Right cardiac atrium (tissue), 5 donors: ENCODE data around the gene TRANK1. TPM values are rescaled to one million over a fixed set of nuclear protein-coding genes. Genes with fewer than 3 reads are reported as not detected.
"Not testable (repeated sequence)": the region's sequence is repeated elsewhere in the genome, so short reads cannot be mapped to it uniquely, and the experiment has no call there.

Source experiments
- ATAC-seq, 2 donors: fragments of 200-7000 bp; cut with Tn5 transposase; one replicate each; pipeline versions ENCODE4 v1.8.0 to v1.9.1; 2020; ENCODE audit warnings: moderate library complexity in 2 of 2, mild to moderate bottlenecking in 1 of 2
- DNase-seq, 3 donors: peaks; one replicate each; pipeline ENCODE4 v3.0.0-alpha.2; 2020
- H3K27ac ChIP-seq: one replicate; pipeline ENCODE4 v1.5.1; 2013; ENCODE audit warnings: mild to moderate bottlenecking, low read length, control low read depth, moderate library complexity
- H3K27me3 ChIP-seq: one replicate; pipeline ENCODE4 v1.6.1; 2013; ENCODE audit not compliant: control insufficient read depth, insufficient read depth
- H3K4me1 ChIP-seq: one replicate; pipeline ENCODE4 v1.6.1; 2013; ENCODE audit warnings: low read length; ENCODE audit not compliant: control insufficient read depth, insufficient read depth
- H3K4me3 ChIP-seq: one replicate; pipeline ENCODE4 v1.5.1; 2013; ENCODE audit warnings: low read length, control low read depth
- H3K9me3 ChIP-seq: one replicate; pipeline ENCODE4 v1.6.1; 2013; ENCODE audit warnings: low read length; ENCODE audit not compliant: control insufficient read depth
- WGBS: extraction: QIAGEN DNeasy Blood & Tissue Kit; methylation state at CpG from one replicate; pipeline ENCODE4 v1.1.7; 2013; 5-methylcytosine and 5-hydroxymethylcytosine counted together
- intact Hi-C, 4 donors: fragments of 100-400 bp; cut with DNase I; formaldehyde crosslinking; loops; one replicate each; pipeline versions ENCODE4 v1.11.0 to v1.14.0; 2022 to 2023
- polyA plus RNA-seq: library from polyadenylated mRNA; stranded (reverse); fragments of 200-250 nt; gene quantifications from one replicate; pipeline ENCODE4 v1.2.3, GENCODE V29; 2013
- total RNA-seq, 4 donors: library from RNA; stranded (reverse); fragmentation: NEBNext Ultra II Directional; extraction: Animal tissue kit (Norgen Biotek cat#: 25700); gene quantifications; one replicate each; pipeline ENCODE4 v1.2.1, GENCODE V29; 2021
- donor health status: healthy with polysubstance abuse.
- donor health status: DM: no; HTN: yes; CAD: no.
- donor health status: DM: no; HTN: no; CAD: no.
- donor health status: DM: no; HTN: yes; CAD: no; lungs with severe emphysema.
- donor health status: DM: yes; HTN: yes; CAD: no.

Gene TRANK1
- total and polyA plus RNA-seq, 5 donors, result 4.6 to 13.2 (median 10.9) TPM

GRCh38 chr3:36911990-36912804 is 32.7 kb downstream of the TRANK1 start:
- Histone ChIP-seq H3K4me1 (peaks cover 2% of the 10 kb centered on the region), H3K4me3 (no peak overlapping the region), H3K9me3 (no peaks in the 10 kb centered on the region), H3K27me3 (no peaks in the 10 kb centered on the region), H3K27ac (no peak overlapping the region)
- WGBS, result 50% methylated on average over 4 of the region's 4 CpGs
- no peak for DNase-seq
- ATAC-seq, result peak; percentile 23 to 29
- intact Hi-C loops, result no loop called here

- Histone ChIP-seq H3K27ac (no peak overlapping the region), H3K27me3 (no peaks in the 10 kb centered on the region), H3K4me3 (no peak overlapping the region), H3K4me1 (peaks cover 2% of the 10 kb centered on the region), H3K9me3 (no peaks in the 10 kb centered on the region)
- ATAC-seq, result no peak
- intact Hi-C loops, result loop anchor here in 3 of 4 donors (5.0 to 10.0 kb wide), 2 partner anchors 45 to 48 kb away; no protein-coding TSS in a partner anchor
- DNase-seq, result no peak
- 96% methylated on average over 1 of the region's 1 CpG for WGBS
These were observed 35.2 kb downstream of the TRANK1 start for GRCh38 chr3:36909666-36910065.

DNA sequence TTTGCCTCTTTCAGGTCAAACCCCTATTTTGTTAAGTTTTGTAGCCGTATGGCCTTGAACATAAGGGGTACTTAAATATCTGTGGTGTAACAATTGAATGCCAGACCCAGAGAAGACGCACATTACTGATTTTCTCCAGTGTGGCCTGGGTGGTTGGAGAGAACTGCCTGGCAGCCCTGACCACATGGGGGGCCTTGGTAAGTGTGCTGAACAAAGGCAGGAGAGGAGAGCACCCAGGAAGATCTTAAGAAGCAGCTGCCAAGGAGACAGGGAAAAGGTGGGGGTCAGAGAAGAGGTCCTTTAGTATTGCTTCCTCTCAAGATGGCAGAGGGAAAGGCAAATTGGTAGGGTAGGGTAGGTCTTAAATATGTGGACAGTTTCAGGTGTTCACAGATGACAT is 35.7 kb downstream of the TRANK1 start:
- ATAC-seq, result no peak
- Histone ChIP-seq H3K27me3 (no peaks in the 10 kb centered on the region), H3K4me3 (no peak overlapping the region), H3K4me1 (peaks cover 2% of the 10 kb centered on the region), H3K27ac (no peak overlapping the region), H3K9me3 (no peaks in the 10 kb centered on the region)
- 97% methylated on average over 2 of the region's 2 CpGs for WGBS
- DNase-seq, result no peak
- intact Hi-C loops, result loop anchor here in 3 of 4 donors (5.0 to 10.0 kb wide), 2 partner anchors 46 to 48 kb away; no protein-coding TSS in a partner anchor

GRCh38 chr3:36908647-36909180 is 36.1 kb downstream of the TRANK1 start:
- no peak for DNase-seq
- H3K9me3 ChIP-seq, result no peaks in the 10 kb centered on the region
- peak overlapping the region; percentile 84 for H3K4me3 ChIP-seq
- ATAC-seq, result no peak
- H3K27me3 ChIP-seq, result no peaks in the 10 kb centered on the region
- H3K27ac ChIP-seq, result peak overlapping the region; percentile 89
- WGBS, result 75% methylated on average over 1 of the region's 1 CpG
- intact Hi-C loops, result loop anchor here in 3 of 4 donors (5.0 to 10.0 kb wide), 2 partner anchors 46 to 49 kb away; no protein-coding TSS in a partner anchor
- H3K4me1 ChIP-seq, result peaks cover 2% of the 10 kb centered on the region

- WGBS, result 12% methylated on average over 15 of the region's 15 CpGs
- intact Hi-C loops, result loop anchor here in 3 of 4 donors (5.0 to 10.0 kb wide), 2 partner anchors 47 to 49 kb away; no protein-coding TSS in a partner anchor
- peak; percentile 44 to 66 (median 66) for DNase-seq
These were observed 36.8 kb downstream of the TRANK1 start for GRCh38 chr3:36907911-36908646.

DNA sequence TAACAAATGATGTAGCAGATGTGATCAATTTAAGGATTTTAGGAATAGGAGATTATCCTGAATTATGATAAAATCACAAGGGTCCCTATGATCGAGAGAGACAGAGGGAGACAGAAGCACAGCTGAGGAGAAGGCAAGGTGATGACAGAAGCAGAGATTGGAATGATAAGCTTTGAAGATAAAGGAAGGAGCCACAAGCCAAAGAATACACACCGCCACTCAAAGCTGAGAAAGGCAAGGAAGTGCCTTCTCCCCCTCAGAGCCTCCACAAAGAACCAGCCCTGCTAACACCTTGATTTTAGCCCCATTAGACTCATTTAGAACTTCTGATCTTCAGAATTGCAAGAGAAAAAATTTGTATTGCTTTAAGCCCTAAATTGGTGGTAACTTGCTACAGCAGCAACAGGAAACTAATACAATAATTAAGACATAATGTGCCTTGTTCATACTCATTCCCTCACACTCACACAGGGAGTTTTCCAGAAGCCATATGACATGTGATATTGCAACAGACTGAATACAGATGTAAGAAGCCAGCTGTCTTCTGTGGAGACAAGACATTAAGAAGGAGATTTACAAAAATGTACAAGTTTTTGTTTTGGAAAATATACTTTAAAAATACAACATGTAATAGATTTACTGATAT is 38.2 kb downstream of the TRANK1 start:
- 58% methylated on average over 2 of the region's 2 CpGs for WGBS
- Histone ChIP-seq H3K4me3 (no peak overlapping the region), H3K9me3 (no peaks in the 10 kb centered on the region), H3K4me1 (no peaks in the 10 kb centered on the region), H3K27me3 (no peaks in the 10 kb centered on the region), H3K27ac (no peak overlapping the region)
- DNase-seq (no peak), ATAC-seq (no peak)
- intact Hi-C loops, result loop anchor here in 3 of 4 donors (5.0 to 10.0 kb wide), 2 partner anchors 48 to 51 kb away; no protein-coding TSS in a partner anchor

More at GRCh38 chr3:36907911-36908646, 36.8 kb downstream of the TRANK1 start:
- Histone ChIP-seq H3K27ac (peak overlapping the region; percentile 89), H3K9me3 (no peaks in the 10 kb centered on the region), H3K27me3 (no peaks in the 10 kb centered on the region), H3K4me1 (peaks cover 2% of the 10 kb centered on the region), H3K4me3 (peak overlapping the region; percentile 84)
- ATAC-seq, result peak; percentile 82 to 84

- WGBS, result 97% methylated on average over 3 of the region's 3 CpGs
- intact Hi-C loops, result loop anchor here in 3 of 4 donors (5.0 to 10.0 kb wide), 2 partner anchors 49 to 52 kb away; no protein-coding TSS in a partner anchor
- no peaks in the 10 kb centered on the region for H3K27me3 ChIP-seq
- no peak overlapping the region for H3K4me3 ChIP-seq
- DNase-seq (no peak), ATAC-seq (no peak)
- no peak overlapping the region for H3K27ac ChIP-seq
- H3K4me1 ChIP-seq, result no peaks in the 10 kb centered on the region
- no peaks in the 10 kb centered on the region for H3K9me3 ChIP-seq
These were observed 39.3 kb downstream of the TRANK1 start for GRCh38 chr3:36905545-36905944.

DNA sequence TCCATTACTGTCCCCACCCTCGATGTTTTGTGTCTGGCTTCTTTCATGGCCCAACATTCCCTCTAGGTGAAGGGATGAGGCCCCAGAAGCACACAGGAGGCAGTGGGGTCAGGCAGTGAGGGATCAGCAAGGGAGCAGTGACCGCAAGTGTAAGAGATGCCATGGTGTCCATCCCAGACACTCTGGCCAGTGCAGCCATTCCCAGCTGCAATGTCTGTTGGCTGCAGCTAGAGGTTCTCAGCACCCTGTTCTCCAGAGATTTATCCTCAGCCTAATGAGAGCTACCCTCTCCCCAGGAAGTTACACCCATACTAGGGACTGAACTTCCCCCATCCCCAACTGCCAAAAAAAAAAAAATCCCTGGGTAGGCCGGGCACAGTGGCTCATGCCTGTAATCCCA is 40.2 kb downstream of the TRANK1 start:
- intact Hi-C loops, result loop anchor here (5.0 to 10.0 kb wide), 2 partner anchors 50 to 53 kb away; no protein-coding TSS in a partner anchor
- Histone ChIP-seq H3K27me3 (no peaks in the 10 kb centered on the region), H3K4me1 (no peaks in the 10 kb centered on the region), H3K4me3 (no peak overlapping the region), H3K27ac (no peak overlapping the region), H3K9me3 (no peaks in the 10 kb centered on the region)
- WGBS, result 70% methylated on average over 3 of the region's 3 CpGs
- DNase-seq (peak in 1 of 3 donors; percentile 69), ATAC-seq (peak; percentile 83)

DNA sequence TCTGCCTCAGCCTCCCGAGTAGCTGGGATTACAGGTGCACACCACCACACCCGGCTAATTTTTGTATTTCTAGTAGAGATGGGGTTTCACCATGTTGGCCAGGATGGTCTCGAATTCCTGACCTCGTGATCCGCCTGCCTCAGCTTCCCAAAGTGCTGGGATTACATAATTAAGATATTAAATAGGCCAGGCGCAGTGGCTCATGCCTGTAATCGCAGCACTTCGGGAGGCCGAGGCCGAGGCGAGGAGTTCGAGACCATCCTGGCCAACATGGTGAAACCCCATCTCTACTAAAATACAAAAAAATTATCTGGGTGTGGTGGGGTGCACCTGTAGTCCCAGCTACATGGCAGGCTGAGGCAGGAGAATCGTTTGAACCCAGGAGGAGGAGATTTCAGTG is 40.8 kb downstream of the TRANK1 start:
- not testable (repeated sequence) for H3K27me3 ChIP-seq, H3K4me3 ChIP-seq, H3K27ac ChIP-seq, H3K4me1 ChIP-seq, DNase-seq, H3K9me3 ChIP-seq, ATAC-seq
- WGBS, result 95% methylated on average over 13 of the region's 13 CpGs
- intact Hi-C loops, result loop anchor here in 3 of 4 donors (5.0 to 10.0 kb wide), 2 partner anchors 51 to 53 kb away; no protein-coding TSS in a partner anchor

- intact Hi-C loops, result loop anchor here in 3 of 4 donors (5.0 to 10.0 kb wide), 2 partner anchors 52 to 54 kb away; no protein-coding TSS in a partner anchor
- no peak overlapping the region for H3K27ac ChIP-seq
- H3K4me3 ChIP-seq, result no peak overlapping the region
- H3K27me3 ChIP-seq, result no peaks in the 10 kb centered on the region
- DNase-seq, result no peak
- WGBS, result 49% methylated on average over 10 of the region's 10 CpGs
- H3K4me1 ChIP-seq, result no peaks in the 10 kb centered on the region
- ATAC-seq, result no peak
- H3K9me3 ChIP-seq, result no peaks in the 10 kb centered on the region
These were observed 41.6 kb downstream of the TRANK1 start for GRCh38 chr3:36903119-36903882.
